PFSK-1 (cell line): Measurements from ENCODE around the gene DCTPP1.

Experiments
- FOXP2 ChIP-seq: optimal IDR thresholded peaks from 2 replicates; pipeline ENCODE3; 2011; ENCODE audit warnings: borderline replicate concordance, control low read depth, inconsistent platforms; ENCODE audit not compliant: insufficient read depth; ENCODE audit errors: extremely low read length, extremely low read depth
- POLR2AphosphoS5 ChIP-seq: IDR thresholded peaks from 2 replicates; pipeline ENCODE4 v1.6.1; 2012; ENCODE audit warnings: low read depth, mild to moderate bottlenecking, control low read depth, low read length, moderate library complexity
- REST ChIP-seq, 2 experiments: IDR thresholded peaks; 2 replicates each; pipeline versions ENCODE4 v1.6.1 to v1.8.0; 2011 to 2012; ENCODE audit warnings: low read depth in 2 of 2, low read length in 2 of 2, control low read depth in 1 of 2, inconsistent platforms in 1 of 2, mild to moderate bottlenecking in 1 of 2, moderate library complexity in 1 of 2; ENCODE audit not compliant: insufficient read depth in 1 of 2
- SIN3A ChIP-seq: IDR thresholded peaks from 2 replicates; pipeline ENCODE4 v1.6.1; 2012; ENCODE audit warnings: mild to moderate bottlenecking, low read length, moderate library complexity, borderline replicate concordance; ENCODE audit not compliant: insufficient read depth
- TAF1 ChIP-seq: IDR thresholded peaks from 2 replicates; pipeline ENCODE4 v1.6.1; 2012; ENCODE audit warnings: low read length, control low read depth, borderline replicate concordance; ENCODE audit not compliant: insufficient read depth

DCTPP1 gene

DNA sequence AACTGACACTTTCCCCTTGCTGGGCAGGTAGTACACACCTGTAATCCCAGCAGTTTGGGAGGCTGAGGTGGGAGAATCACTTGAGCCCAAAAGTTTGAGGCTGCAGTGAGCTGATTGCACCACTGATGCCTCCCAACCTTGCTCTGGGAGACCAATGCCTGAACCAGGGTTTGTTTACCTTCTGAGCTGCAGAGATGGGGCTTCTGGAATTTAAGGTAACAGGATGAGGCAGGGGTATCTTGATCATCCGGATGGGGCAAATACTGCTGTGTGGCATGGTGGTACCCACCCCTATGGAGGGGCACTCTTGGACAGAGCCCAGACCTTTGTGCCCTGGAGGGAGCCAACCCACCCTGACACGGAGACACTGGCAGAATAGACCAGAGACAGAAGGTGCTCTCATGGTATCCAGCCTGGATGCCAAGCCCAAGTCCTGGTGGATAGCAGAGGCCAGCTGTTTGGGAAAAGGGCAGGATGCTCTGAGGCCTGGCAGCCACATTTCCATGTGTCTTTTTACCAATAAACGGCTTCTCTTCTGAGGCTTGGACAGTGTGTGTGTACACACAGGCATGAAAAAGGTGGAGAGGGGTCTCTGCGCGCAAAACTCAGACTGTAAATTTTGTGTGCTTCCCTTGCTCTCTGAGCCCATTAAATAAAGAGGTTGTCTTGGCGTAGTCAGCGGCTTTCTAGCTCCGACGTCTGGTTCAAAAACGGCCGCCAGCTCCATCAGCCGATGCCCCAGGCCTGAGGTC, 30.2 kb downstream of the DCTPP1 start:
- TF ChIP-seq FOXP2 (no peak), POLR2AphosphoS5 (no peak), TAF1 (no peak), SIN3A (no peak), REST (IDR thresholded peaks at IDR 0.05; ENCODE audit: insufficient read depth in 1 of 2, low read depth in 2 of 2, low read length in 2 of 2) (no peak)

DNA sequence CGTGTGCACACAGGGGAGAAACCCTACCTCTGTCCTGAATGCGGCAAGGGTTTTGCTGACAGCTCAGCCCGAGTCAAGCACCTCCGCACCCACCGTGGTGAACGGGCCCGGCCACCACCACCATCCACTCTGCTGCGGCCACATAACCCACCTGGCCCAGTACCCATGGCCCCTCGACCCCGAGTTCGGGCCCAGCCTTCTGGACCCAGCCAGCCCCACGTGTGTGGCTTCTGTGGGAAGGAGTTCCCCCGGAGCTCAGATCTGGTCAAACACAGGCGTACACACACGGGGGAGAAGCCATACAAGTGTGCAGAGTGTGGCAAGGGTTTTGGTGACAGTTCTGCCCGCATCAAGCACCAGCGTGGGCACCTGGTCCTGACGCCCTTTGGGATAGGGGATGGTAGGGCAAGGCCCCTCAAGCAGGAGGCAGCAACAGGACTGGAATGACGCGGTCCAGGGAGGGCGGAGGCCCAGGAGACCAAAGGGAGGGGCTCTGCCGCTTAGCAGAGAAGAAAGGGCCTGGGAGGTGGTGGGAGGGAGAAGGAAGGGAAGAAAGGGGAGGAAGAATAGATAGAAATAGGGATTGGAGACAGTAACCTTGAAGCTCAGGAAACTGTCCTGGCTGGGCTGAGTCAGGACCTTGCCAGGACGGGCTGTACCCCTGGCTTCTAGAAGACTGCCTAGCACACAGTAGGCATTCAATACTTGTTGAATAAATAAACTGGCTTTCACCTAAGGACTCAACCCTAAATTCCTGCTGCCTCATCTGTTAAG, 31.0 kb downstream of the DCTPP1 start:
- TF ChIP-seq REST (IDR thresholded peaks at IDR 0.05; ENCODE audit: insufficient read depth in 1 of 2, low read depth in 2 of 2, low read length in 2 of 2) (no peak), SIN3A (no peak), TAF1 (no peak), POLR2AphosphoS5 (no peak), FOXP2 (no peak)

- TF ChIP-seq POLR2AphosphoS5 (no peak), TAF1 (no peak)
Observed at GRCh38 chr16:30397776-30398660, 31.8 kb downstream of the DCTPP1 start.

DNA sequence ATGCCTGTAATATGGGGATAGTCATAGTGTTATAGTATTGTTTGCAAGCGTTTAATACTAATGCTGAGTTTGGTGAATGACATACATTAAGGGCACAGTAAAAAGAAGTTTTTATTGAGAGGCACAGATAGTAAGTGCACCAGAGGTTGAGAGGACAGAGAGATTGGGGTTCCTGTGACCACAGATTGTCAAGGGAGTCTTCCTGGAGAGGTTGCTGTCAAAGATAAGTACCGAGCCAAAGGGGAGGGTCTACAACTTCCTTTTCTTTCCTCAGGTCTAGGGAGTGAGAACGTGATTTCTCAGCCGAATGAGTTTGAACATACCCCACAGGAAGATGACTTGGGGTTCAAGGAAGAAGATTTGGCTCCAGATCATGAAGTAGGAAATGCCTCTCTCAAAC, 32.8 kb downstream of the DCTPP1 start:
- no peak for TF ChIP-seq REST (IDR thresholded peaks at IDR 0.05; ENCODE audit: insufficient read depth in 1 of 2, low read depth in 2 of 2, low read length in 2 of 2)
- no peak for TF ChIP-seq POLR2AphosphoS5
- TF ChIP-seq SIN3A, result no peak
- TF ChIP-seq TAF1, result no peak
- no peak for TF ChIP-seq FOXP2

DNA sequence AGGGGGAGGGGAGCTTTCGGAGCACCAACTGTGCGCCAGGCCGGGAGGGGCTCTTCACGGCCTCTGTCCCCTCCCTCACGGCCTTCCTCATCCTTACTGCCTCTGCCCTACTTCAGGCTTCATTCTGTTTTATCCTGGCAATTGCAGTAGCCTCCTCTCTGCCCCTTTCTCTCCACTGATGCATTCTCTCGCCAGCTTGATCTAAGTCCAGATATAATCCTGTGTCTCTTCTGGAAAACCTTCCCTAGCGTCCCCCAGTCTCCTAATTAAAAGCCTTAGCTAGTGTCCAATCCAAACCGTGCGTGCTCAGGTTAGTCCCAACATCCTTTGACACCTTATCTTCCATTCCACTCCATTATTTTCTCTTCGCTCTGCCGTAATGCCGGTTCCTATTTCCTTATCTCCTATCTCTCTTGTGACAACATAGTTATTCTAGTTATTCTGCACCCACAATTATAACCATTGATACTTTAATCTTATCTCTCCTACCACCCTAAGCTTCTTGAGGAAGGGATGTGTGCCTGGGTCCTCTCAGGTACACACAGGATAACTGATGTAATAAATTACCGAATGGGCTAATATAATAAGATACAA, 33.7 kb downstream of the DCTPP1 start:
- no peak for TF ChIP-seq SIN3A
- TF ChIP-seq POLR2AphosphoS5, result 0 out of 2 replicates have a peak, but pooled peaks have one; percentile 23
- no peak for TF ChIP-seq FOXP2
- TF ChIP-seq REST (IDR thresholded peaks at IDR 0.05; ENCODE audit: insufficient read depth in 1 of 2, low read depth in 2 of 2, low read length in 2 of 2), result no peak
- no peak for TF ChIP-seq TAF1
